DMS 273 (cell line): ENCODE results near the gene PYGO2.
A peak's percentile ranks its signal among the peaks of the same experiment; 100 is the strongest.

Source experiments
- DNase-seq: peaks from one replicate; lab custom pipeline; 2025; ENCODE audit not compliant: unreplicated experiment; lab: John Stamatoyannopoulos, UW

Gene PYGO2

DNA sequence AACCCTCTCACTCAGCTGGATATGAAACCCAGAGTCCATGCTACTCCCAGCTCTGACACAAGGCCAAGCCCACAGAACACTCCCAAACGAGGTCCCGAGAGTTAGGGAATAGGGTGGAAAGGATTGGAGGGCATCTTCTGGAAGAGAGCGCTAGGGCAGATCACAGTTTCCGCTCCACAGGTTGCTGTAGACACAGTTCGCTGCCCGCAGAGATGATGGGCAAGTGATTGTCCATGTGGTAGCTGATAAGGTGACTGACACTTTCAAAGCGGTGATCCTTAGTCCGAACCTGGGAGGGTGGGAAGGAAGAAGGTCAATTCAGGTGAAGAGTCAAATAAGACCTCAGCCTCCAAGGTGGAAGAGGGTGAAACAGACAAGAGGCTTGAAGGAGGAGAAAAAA lies 2.1 kb upstream of the PYGO2 start:
- DNase-seq: no peak

DNA sequence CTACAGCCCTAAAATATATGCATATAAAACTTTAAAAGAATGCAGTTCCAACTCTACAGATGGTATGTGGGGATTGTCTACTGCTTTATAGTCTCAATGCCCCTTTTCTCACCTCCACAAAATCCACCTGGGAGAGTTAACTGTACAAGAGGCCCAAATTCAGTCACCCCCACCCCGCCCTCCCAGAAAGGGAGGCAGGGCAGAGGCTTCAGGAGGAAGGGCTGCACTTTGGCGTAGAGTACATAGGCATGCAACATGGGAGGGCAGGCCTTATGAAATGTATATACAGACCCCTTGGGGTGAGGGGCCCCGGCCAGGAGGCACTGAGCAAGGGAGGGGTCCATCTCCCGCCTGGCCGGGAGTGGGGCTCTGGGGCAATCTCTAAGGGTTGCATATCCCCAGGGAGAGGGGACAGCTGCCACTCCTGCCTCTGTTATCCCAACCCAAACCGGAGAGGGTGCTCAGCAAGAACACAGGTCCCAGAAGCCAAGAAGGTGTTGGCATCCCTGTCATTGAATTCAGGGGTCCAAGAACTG lies 1.3 kb upstream of the PYGO2 start:
- DNase-seq: no peak

DNA sequence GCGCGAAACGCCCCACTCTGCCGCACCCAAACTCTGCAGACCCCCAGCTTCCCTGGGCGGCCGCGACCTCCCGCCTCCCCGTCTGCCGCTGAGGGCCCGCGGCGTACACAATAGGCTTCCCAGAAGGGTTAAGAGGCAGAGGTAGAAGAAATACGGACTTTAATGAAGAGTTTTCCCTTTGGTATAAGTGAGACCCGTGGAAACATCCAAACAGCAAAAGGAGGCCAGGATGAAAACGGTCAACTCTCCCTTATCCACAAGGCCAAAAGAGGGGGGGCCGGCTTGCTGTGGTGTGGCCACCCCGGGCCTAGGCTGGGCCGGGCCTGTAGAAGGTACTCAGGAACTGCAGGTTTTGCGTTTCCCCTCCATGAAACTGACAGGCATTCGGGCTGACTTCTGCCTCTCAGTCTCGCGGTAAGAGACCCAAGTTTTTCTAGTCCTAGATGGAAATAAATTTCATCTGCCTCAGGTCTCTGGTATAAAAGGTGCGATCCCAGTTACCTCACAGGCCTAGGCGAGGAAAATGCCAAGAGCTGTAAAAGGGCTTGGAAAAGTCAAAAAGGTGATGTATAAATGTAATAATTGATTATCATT lies 671 bp upstream of the PYGO2 start:
- peak; percentile 62 for DNase-seq

DNA sequence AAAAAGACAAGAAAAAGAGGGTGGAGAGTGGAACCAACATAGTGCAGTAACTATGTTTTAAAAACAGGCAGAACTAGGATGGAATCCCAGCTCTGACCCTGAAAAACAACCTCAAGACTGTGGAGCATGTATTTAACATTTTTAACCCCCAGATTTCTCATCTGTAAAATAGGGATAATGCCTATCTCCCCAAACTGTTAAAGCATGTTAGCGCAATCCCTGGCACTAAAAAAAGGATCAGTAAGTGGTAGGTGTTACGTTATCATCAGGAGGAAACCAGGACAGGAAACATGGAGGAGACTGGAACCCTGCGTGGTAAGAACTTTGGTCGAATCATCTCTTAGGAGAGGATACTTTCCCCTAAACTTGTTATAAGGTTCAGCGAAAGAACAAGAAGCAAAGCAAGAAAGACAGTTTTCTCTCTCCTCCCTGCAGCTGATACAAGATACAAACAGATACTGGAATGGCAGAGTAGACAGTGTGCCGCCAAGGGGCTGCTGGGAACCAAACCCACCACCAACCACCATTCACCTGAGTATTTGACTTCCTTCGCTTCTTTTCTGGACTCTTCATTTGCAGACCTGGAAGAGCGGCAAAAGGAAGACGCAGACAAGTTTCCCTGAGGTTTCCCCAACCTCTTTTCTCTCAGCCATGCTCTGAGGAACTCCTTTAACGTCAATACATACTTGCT lies 991 bp downstream of the PYGO2 start:
- DNase-seq: no peak

DNA sequence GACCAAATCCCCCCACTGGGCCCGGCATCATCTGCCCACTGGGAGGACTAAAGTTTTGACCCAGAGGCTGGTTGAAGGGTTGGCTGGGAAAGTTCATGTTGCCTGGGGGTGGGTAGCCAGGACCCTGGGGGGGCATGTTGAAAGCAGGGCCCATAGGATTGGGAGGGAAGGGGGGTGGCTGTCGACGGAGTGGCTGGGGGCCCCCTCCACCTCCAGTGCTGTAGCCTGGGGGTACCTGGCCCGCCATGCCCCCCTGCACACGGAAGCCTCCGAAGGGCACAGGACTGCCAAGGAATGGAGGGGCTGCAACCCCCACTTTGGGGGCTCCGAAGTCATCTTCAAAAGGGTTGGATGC lies 2.2 kb downstream of the PYGO2 start:
- DNase-seq: no peak

DNA sequence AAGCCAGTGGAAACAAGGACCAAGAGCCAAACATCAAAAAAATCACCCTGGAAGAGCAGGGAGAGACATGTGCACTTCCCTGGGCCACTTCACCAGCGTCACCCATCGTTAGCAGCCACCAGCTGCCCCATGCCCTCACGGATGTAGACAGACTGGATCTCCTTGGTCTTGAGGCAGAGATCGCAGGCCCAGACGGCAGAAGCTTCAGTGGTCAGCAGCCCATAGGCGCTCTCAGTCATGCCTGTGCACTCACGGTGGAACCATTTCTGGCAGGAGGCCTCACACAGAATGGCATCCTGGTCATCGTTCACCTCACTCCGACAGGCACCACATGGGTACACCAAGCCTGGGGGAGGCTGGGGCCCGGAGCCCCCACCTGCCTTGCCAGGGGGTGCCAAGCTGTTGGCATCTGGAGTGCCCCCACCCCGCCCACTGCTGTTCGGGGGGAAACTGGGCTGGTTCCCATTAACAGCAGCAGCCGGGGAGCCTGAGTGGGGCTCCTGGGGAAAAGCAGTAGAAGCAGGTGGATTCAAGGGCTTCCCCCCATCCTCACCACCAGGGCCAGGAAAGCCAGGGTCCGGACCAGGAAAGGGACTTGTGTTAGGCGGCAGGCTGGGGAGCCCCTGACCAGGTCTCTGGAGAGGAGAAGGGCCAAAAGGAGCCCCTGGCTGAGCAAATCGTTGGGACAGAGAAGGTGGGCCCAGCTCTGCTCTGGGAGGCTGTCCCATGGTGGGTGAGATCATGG lies 2.7 kb downstream of the PYGO2 start:
- DNase-seq: no peak

DNA sequence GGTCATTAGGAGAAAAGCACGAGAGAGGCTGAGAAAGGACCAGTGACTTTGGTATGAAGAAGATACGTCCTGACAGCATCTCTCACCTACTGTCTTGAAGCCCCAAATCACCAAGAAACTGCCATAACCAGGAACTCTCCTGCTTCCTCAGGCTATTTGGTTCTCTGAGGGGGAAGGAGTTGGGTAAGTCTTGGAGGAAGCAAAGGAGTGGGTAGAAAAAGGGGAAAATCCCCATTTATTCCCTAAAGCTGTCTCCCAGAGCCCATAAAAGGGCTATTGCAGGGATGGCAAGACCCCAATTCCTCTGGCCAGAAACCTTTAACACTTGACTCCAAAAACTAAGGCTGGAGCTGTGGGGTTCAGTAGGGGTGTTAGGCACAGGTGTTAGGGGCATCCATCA lies 3.5 kb downstream of the PYGO2 start:
- DNase-seq: no peak

DNA sequence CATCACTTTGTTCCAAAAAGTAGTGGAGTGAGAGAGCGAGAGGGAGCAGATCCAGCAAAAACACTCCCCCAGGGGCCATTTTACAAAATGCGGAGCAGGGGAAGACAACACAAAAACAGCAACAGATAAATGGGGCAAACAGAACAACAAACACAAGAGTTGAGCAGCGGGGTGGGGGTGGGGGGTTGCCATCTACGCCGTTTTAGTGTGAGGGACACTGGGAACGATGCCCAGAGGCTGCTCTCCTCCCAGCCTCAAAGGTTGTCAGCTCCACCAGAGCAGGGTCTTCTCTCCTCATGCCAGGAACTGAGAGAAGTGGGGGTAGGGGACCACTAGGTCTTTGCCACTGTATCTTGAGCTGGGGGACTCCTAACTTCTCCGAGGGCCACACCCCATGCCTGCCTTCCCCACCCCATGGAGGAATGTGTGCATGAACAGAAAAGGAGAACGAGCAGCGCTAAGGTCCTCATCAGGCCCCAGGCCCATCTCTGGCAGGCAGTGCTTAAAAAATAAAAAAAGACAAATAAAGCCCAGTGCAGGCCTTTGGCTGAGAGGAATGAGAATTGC lies 4.4 kb downstream of the PYGO2 start:
- DNase-seq: no peak

DNA sequence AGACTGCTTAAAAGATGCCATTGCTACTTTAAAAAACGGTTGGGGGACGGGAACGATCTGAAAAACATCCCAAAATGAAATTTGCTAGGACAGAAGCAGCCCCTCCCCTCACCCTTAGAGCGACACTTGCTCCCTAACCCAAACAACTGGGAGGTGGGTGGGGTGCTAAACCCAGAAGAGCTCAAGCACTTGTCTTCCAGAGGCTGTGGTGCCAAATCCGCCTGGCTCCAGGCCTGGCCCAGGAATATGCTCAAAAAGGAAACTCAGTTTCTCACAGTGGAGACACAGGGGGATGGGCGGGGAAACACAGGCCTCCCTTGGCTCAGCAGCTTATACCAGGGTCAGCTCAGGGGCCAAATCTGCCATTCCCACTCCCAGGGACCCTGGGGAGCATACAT lies 5.0 kb downstream of the PYGO2 start:
- DNase-seq: peak; percentile 77

DNA sequence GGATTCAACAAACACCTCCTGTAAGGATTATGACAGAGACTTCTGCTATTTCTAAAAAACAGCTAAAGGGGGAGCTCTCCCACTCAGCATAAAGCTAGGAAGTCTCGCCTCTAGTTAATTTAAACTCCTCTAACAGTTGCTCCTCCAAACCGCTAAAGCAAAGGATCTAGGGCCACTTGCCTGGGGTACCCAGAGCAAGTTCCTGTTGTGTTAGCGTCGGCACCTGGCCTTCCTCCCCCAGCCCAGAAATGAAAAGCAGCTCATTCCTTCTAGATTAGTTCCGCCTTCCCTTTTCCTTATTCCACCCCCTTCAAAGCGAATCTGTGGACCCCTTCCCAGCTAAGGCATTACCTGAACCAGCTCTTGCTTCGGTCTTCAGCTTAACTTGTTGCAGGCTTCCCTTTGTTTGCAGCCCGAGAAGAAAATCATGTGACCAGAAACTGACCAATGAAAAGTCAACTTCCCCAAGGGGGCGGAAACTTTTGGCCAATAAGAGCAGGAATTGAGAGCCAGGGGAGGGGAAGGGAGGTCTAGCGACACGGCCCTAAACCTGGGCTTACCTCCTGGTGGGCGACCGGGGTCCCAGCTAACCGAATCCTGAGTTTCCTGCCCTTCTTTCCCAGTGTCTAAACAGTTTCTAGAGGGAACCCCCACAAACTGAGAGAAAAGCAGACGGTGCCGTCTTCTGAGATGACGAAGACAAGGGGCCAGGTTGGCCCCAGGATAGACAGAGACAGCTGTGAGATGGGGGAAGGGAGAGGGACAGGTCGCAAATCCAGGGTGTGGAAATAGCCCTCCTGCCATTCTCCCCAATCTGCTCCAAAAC lies 5.7 kb downstream of the PYGO2 start, which contains the start of gene PBXIP1:
Gene PBXIP1 (minus strand): TSS at position 382 of the 826 bp plus-strand sequence. CDS start 2,378 bp downstream, outside the sequence.
- DNase-seq: peak; percentile 96

DNA sequence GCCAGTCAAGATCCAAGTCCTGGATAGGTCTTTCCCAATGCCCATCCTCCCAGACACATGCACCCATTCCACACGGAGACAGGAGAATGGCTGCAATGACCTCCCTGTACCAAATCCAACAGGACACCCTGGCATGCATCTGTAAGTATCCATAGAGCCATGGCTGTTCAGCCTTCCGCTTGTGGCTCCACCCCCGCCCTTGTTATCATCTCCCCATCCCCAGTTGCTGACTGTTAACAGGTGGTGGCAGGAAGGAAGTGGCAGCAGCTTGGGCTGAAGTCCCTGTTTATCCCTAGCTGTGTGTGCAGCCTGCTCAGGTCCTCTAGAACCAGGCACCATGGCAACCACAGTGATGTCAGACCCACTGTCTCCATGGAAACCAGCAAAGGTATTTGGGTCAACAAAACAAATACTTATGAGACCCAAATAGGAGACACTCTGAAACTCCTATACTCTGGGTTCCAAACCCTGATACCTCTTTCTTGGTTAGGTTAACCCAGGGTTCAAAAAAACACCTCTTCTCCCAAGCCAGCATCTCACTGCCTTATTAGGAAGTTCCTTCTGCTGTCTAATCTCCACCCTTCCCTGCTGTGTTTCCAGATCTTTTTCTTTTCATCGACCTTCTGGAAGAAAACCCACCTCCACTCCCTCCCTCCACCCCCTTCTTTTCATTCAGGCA lies 6.4 kb downstream of the PYGO2 start:
- DNase-seq: peak; percentile 89

DNA sequence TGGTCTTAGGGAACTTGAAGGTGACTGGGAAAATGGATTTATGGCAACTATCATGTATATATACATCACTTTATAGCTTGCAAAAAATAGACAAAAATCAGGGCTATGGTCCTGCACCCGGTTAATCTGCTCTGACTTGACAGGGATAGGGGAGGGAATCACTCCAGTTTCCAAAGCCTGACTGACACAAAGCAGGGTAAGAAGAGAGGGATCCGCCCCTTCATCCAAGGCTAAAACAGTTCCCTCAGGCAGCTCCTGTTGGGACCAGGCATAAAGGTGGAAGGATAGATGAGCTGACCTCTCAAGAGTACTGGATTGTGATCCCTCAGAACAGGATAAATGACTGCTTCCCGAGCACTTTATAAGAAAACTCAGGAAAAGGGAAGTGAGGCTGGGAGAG lies 7.0 kb downstream of the PYGO2 start:
- DNase-seq: no peak

DNA sequence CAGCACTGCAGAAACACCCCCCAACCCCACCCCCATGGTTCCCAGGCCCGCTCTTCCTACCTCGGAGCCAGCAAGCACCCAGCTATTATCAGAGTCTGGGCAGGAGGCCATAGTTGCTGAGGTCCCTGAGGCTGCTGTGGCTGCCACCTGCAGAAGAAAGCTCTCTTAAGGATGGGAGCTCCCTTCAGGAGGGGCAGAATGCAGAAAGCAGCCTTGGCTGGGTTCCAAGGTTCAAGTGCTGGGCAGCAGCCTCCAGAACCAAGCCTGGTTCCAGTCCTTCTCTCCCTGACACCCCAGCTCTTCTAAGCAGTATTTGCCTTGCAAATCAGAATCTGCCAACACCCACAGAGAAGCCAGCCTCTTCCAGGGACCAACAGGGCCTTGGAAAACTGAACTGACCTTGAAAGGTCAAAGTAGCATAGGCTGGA lies 8.0 kb downstream of the PYGO2 start:
- DNase-seq: no peak

DNA sequence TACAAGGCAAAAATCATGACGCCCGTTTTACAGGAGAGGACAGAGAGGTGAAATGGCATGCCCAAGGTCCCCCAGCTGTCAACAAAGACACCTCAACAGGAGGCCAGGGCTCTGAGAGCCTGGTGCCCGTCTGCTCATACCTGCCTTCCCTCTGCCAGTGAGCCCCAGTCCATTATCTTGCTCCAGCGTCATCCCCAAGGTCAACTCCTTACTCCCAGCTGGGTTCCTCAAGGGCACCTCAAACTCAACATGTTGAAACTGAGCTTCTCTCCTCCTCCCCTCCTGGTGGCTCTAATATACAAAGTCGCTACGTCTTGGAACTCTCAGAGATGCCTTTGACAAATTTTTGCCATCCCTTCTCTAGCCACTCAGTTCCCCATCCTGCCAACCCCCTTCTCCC lies 8.9 kb downstream of the PYGO2 start:
- DNase-seq: no peak

DNA sequence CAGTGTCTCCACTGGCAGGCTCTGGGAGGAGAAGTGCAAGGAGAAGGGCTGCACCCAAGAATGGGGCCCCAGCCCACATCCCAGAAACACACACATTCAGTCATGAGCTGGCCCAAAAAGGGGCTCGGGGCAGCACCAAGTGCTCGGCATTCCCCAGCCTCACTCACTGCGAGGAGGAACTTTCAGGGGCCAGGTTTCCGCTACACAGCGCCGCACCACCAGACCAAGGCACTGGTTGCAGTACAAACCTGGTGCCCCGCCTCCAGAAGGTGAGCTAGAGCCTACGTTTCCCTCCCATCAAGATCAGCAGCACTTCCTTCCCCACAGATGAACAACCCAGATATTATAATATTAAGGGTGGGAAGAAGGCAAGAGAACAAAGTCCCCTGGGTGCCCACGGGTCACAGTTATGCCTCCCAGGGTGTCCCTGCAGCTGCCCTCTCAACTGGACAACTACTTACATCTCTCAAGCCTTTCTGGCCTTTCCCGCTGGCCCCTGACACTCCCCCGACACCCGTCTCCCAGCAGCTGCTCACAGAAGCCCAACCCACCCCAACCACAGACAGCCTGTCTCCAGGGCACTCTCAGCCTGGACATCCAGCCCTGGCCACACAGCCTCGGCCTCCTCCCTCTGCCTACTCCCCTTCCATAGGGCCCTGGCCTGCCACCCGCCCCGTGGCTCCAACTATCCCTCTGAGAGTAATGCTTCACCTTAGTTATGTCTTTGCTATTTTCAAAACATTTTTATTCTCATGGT lies 9.5 kb downstream of the PYGO2 start:
- no peak for DNase-seq

DNA sequence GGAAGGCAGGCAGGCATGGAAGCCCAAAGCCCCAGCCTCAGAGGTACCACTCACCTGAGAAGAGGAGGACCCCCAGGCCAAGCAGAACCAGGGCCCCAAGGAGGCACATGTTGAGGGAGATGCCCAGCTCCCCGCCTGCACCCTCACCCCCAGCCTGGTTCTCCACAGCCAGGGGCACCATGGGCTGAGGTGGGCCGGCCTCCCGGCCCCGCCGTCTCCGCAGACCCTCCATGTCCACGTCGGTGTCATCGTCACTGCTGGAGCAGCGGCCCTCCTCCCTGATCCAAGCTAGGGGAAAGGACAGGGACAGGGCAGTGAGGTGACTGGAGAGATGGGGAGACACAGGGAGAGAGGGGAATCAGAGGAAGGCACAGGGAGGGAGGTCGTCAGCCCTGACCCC lies 13.5 kb downstream of the PYGO2 start:
- no peak for DNase-seq

DNA sequence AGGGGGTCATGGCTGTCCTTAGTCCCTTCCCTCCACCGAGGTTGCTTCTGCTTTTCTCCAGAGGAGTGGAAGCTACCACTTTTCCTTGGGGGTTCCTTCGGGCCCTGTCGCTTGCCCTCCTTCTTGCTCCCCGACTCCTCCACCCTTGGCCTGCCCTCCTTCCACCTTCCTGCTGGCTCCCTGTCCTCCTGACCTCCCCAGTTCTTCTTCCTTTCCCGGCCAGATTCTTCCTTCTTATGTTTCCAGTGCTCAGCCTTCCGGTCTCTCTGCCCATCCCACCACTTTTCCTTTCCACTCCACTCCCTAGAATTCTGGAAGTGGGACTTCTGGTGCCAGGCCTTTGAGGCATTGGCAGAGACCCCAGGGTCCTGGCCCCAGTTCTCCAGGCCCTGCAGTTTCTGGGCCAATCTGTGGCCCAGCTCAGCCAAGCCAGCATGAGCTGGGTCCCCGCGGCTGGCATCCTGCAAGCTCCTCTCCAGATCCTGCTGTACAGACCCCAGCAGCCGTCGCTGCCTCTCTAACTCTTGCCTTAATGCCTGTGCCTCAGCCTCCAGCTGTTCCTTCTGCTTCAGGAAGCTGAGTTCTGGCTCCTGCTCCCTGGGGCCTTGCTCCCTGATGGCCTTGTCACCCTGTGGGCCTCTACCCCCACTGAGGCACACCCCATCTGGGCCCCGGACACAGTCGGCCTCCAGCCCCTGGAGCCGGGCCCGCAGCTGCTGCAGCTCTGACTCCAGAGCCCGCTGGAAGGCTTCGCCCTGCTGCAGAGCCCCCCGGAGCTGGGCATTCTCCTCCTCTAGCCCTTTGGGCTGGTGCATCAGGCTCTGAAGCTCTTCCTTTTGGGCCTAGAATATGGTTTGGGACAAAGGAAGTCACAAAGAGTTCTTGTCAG lies 15.4 kb downstream of the PYGO2 start:
- no peak for DNase-seq

DNA sequence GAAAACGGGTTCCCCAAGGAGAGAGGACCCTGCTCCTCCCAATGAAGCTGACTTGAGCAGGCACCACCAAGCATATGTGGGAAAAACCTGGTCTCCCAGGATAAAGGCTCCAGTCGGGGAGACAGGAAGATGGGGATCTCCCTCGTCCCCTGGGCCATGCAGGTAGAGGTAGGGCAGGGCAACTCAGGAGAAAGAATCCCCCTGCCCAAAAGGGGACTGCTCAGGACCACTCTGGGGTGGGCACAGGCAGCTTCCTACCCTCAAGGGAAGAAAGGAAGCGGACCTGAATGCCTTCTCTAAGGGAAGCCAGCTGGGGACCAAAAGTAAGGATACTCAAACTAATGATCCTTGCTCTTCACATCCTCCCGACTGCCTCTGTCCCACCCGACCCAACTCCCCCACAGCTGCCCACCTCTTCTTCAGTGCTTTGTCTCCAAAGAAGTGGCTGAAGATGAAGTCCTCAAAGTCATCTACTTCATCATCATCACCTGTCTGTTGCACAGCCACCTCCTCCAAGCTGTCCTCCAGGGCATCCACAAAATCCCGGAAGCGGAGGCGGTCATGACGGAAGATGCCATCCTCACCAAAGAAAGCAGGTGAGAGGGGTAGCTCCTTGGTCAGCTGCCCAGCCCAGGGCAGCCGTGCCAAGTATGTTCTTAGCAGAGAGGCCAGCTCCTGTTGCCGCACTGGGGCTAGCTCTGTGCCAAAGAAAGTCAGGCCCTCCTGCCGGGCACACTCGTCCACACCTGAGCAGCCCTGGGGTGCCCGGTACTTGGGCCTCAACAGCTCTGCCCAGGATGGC lies 16.2 kb downstream of the PYGO2 start:
- DNase-seq: no peak
